OCI-LY1 (cell line): Measurements from ENCODE around the gene OCLN.
"Not testable (repeated sequence)": the region's sequence is repeated elsewhere in the genome, so short reads cannot be mapped to it uniquely, and the experiment has no call there.

Experiments used
- H2AFZ ChIP-seq: fragments of 200-600 bp; sonication (generic), shearing (Covaris generic); 2 replicates; pipeline ENCODE4 v1.6.0; 2014; ENCODE audit warnings: antibody characterized with exemption, mild to moderate bottlenecking, low read length
- H3F3A ChIP-seq: fragments of 200-600 bp; sonication (generic), shearing (Covaris generic); 2 replicates; pipeline ENCODE4 v1.6.0; 2014; ENCODE audit warnings: mild to moderate bottlenecking, antibody characterized with exemption, low read length, moderate library complexity; ENCODE audit not compliant: insufficient read depth
- H3K27ac ChIP-seq: fragments of 200-600 bp; sonication (generic); 2 replicates; pipeline ENCODE4 v1.5.1; 2014; ENCODE audit warnings: low read length, mixed run types, mild to moderate bottlenecking, low read depth; ENCODE audit not compliant: poor library complexity, severe bottlenecking
- H3K27me3 ChIP-seq: fragments of 200-600 bp; sonication (generic); 2 replicates; pipeline ENCODE4 v1.6.0; 2014; ENCODE audit warnings: antibody characterized with exemption, mild to moderate bottlenecking, low read length, moderate library complexity; ENCODE audit not compliant: insufficient read depth
- H3K36me3 ChIP-seq: fragments of 200-600 bp; sonication (generic); 2 replicates; pipeline ENCODE4 v1.6.1; 2014; ENCODE audit warnings: mild to moderate bottlenecking, antibody characterized with exemption, low read length, moderate library complexity, mixed read lengths; ENCODE audit not compliant: insufficient read depth
- H3K4me1 ChIP-seq: fragments of 200-600 bp; sonication (generic); 2 replicates; pipeline ENCODE4 v1.5.1; 2014; ENCODE audit warnings: mild to moderate bottlenecking, low read length, moderate library complexity; ENCODE audit not compliant: insufficient read depth, severe bottlenecking
- H3K4me2 ChIP-seq: fragments of 200-600 bp; sonication (generic), shearing (Covaris generic); 2 replicates; pipeline ENCODE4 v1.6.1; 2014; ENCODE audit warnings: low read length
- H3K4me3 ChIP-seq: fragments of 200-600 bp; sonication (generic); 2 replicates; pipeline ENCODE4 v1.5.1; 2014; ENCODE audit warnings: low read length, low read depth, mild to moderate bottlenecking, mixed read lengths; ENCODE audit not compliant: poor library complexity, severe bottlenecking
- H3K79me2 ChIP-seq: fragments of 200-600 bp; shearing (Covaris generic); 2 replicates; pipeline ENCODE4 v1.6.1; 2016; ENCODE audit warnings: mixed run types, low read length, mixed read lengths; ENCODE audit not compliant: insufficient read depth
- H3K9ac ChIP-seq: fragments of 200-600 bp; sonication (generic), shearing (Covaris generic); 2 replicates; pipeline ENCODE4 v1.6.1; 2014; ENCODE audit warnings: mild to moderate bottlenecking, low read length, mixed read lengths
- H3K9me2 ChIP-seq: fragments of 200-600 bp; sonication (generic), shearing (Covaris generic); 2 replicates; pipeline ENCODE4 v1.6.1; 2014; ENCODE audit warnings: low read depth, mild to moderate bottlenecking, low read length, mixed read lengths
- H3K9me3 ChIP-seq: fragments of 200-600 bp; shearing (Covaris generic); 2 replicates; pipeline ENCODE4 v1.6.1; 2014; ENCODE audit warnings: low read length, mixed read lengths
- H4K20me1 ChIP-seq: fragments of 200-600 bp; sonication (generic), shearing (Covaris generic); 2 replicates; pipeline ENCODE4 v1.6.0; 2016; ENCODE audit warnings: mild to moderate bottlenecking, low read length; ENCODE audit not compliant: insufficient read depth
- CTCF ChIP-seq: fragments of 200-600 bp; sonication (generic), shearing (Covaris generic); IDR thresholded peaks from 2 replicates; pipeline ENCODE4 v1.5.1; 2017; ENCODE audit warnings: mild to moderate bottlenecking, antibody characterized with exemption, low read length, moderate library complexity, mixed read lengths
- EZH2 ChIP-seq: fragments of 200-600 bp; sonication (generic), shearing (Covaris generic); IDR thresholded peaks from 2 replicates; pipeline ENCODE4 v1.8.0; 2017; ENCODE audit warnings: borderline replicate concordance, mixed run types, mild to moderate bottlenecking, antibody characterized with exemption, low read length, moderate library complexity, mixed read lengths

Gene OCLN

GRCh38 chr5:69509212-69509611 lies 16.6 kb downstream of the OCLN start:
- Histone ChIP-seq H3K9ac (no peak overlapping the region), H3K27me3 (no peaks in the 10 kb centered on the region), H4K20me1 (no peaks in the 10 kb centered on the region), H3K79me2 (no peaks in the 10 kb centered on the region), H3K4me1 (no peaks in the 10 kb centered on the region), H3K27ac (no peak overlapping the region), H3K4me2 (no peak overlapping the region), H3K9me3 (no peaks in the 10 kb centered on the region), H3K4me3 (no peak overlapping the region), H3F3A (no peaks in the 10 kb centered on the region), H2AFZ (no peak overlapping the region), H3K9me2 (no peaks in the 10 kb centered on the region), H3K36me3 (no peaks in the 10 kb centered on the region)
- TF ChIP-seq CTCF (no peak), EZH2 (no peak)

DNA sequence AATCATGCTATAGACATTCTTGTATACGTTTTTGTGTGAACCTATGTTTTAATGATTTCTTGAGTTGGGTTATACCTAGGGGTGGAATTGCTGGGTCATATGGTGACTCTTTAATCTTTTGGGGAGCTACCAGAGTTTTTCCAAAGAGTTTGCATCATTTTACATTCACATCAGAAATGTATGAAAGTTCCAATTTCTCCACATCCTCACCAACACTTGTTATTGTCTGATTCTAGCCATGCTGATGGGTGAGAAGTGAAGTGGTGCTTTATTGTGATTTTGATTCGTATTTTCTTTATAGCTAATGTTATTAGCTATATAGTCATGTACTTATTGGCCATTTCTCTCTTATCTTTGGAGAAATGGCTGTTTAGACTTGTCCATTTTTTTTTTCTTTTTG lies 18.1 kb downstream of the OCLN start:
- H3K79me2 ChIP-seq: no peaks in the 10 kb centered on the region
- H3K27ac ChIP-seq: no peak overlapping the region
- H3K27me3 ChIP-seq: no peaks in the 10 kb centered on the region
- H4K20me1 ChIP-seq: no peaks in the 10 kb centered on the region
- H3K9me3 ChIP-seq: no peaks in the 10 kb centered on the region
- H3F3A ChIP-seq: no peaks in the 10 kb centered on the region
- H3K4me3 ChIP-seq: no peak overlapping the region
- H3K4me2 ChIP-seq: no peak overlapping the region
- TF ChIP-seq CTCF (no peak), EZH2 (no peak)
- H3K9ac ChIP-seq: no peak overlapping the region
- no peaks in the 10 kb centered on the region for H3K36me3 ChIP-seq
- H3K9me2 ChIP-seq: no peaks in the 10 kb centered on the region
- H2AFZ ChIP-seq: no peak overlapping the region
- no peaks in the 10 kb centered on the region for H3K4me1 ChIP-seq

DNA sequence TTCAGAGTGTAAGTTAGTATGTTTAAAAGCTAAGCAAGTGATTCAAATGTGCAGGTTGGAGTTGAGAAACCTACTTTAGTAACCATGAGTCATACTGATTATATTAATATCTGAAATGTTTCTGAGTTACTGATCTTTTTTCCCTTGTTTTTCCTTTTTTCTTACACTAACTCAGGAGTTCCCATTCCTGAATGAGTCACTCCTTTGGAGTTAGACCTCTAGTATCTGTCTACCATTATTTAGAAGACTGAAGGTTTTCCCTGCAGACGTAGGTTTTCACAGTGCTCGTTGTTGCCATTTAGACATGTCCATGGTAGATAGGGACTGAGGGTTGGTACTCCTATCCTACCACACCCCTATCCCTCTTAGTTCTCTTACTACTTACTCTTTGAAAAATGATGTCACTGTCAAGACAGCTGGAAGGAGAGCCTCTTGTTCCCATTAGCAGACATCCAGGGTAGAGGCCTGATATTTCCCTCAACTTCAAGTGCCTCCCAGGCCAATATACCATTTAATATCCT lies 20.2 kb downstream of the OCLN start:
- Histone ChIP-seq H4K20me1 (no peaks in the 10 kb centered on the region), H2AFZ (no peak overlapping the region), H3K4me3 (no peak overlapping the region), H3K9me3 (no peaks in the 10 kb centered on the region), H3K9me2 (no peaks in the 10 kb centered on the region), H3K27ac (no peak overlapping the region), H3K9ac (no peak overlapping the region), H3K4me2 (no peak overlapping the region), H3K27me3 (no peaks in the 10 kb centered on the region), H3K79me2 (no peaks in the 10 kb centered on the region), H3K36me3 (no peaks in the 10 kb centered on the region), H3K4me1 (no peaks in the 10 kb centered on the region), H3F3A (no peaks in the 10 kb centered on the region)
- TF ChIP-seq CTCF: no peak
- no peak for TF ChIP-seq EZH2

DNA sequence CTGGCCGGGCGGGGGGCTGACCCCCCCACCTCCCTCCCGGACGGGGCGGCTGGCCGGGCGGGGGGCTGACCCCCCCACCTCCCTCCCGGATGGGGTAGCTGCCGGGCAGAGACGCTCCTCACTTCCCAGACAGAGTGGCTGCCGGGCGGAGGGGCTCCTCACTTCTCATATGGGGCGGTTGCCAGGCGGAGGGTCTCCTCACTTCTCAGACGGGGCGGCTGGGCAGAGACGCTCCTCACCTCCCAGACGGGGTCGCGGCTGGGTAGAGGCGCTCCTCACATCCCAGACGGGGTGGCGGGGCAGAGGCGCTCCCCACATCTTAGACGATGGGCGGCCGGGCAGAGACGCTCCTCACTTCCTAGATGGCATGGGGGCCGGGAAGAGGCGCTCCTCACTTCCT lies 23.0 kb downstream of the OCLN start:
- not testable (repeated sequence) for H3K9me3 ChIP-seq, H4K20me1 ChIP-seq, H3K27me3 ChIP-seq, H3K4me2 ChIP-seq, H3K4me1 ChIP-seq, H3K4me3 ChIP-seq, H3K79me2 ChIP-seq, H3F3A ChIP-seq, H3K36me3 ChIP-seq, H2AFZ ChIP-seq, H3K9me2 ChIP-seq, H3K9ac ChIP-seq, H3K27ac ChIP-seq
